KMS-11 (cell line): ENCODE data around the gene ITFG2.

Source experiments
- H2AFZ ChIP-seq: fragments of 200-600 bp; sonication (generic); 2 replicates; pipeline ENCODE4 v1.6.1; 2016; ENCODE audit warnings: antibody characterized with exemption, mixed run types, low read depth
- H3K27ac ChIP-seq: fragments of 200-600 bp; sonication (generic); 2 replicates; pipeline ENCODE4 v1.6.1; 2016; ENCODE audit warnings: mild to moderate bottlenecking, mixed run types
- H3K27me3 ChIP-seq: fragments of 200-600 bp; sonication (generic); 2 replicates; pipeline ENCODE4 v1.6.1; 2017; ENCODE audit warnings: mild to moderate bottlenecking, low read depth, mixed run types, moderate library complexity; ENCODE audit not compliant: insufficient read depth
- H3K36me3 ChIP-seq: fragments of 200-600 bp; sonication (generic); 2 replicates; pipeline ENCODE4 v1.6.1; 2017; ENCODE audit warnings: mild to moderate bottlenecking, mixed run types; ENCODE audit not compliant: insufficient read depth
- H3K4me1 ChIP-seq: fragments of 200-600 bp; sonication (generic); 2 replicates; pipeline ENCODE4 v1.6.1; 2016; ENCODE audit warnings: mild to moderate bottlenecking, low read depth, mixed run types; ENCODE audit not compliant: poor library complexity, severe bottlenecking
- H3K4me2 ChIP-seq: fragments of 200-600 bp; sonication (generic); 2 replicates; pipeline ENCODE4 v1.7.0; 2016; ENCODE audit warnings: mild to moderate bottlenecking, mixed run types
- H3K4me3 ChIP-seq: fragments of 200-600 bp; sonication (generic); IDR thresholded peaks from 2 replicates; pipeline ENCODE4 v1.6.1; 2017; ENCODE audit warnings: low read depth, low read length, mixed read lengths; ENCODE audit not compliant: insufficient read depth
- H3K79me2 ChIP-seq: fragments of 200-600 bp; sonication (generic); 2 replicates; pipeline ENCODE4 v1.6.1; 2016; ENCODE audit warnings: low read depth, mixed run types; ENCODE audit not compliant: insufficient read depth
- H3K9ac ChIP-seq: fragments of 200-600 bp; sonication (generic); 2 replicates; pipeline ENCODE4 v1.6.1; 2016; ENCODE audit warnings: mild to moderate bottlenecking, mixed run types
- H4K20me1 ChIP-seq: fragments of 200-600 bp; sonication (generic); 2 replicates; pipeline ENCODE4 v1.6.1; 2016; ENCODE audit warnings: mild to moderate bottlenecking, mixed run types; ENCODE audit not compliant: insufficient read depth
- TF ChIP-seq, protein P1 (sequence below): fragments of 200-600 bp; sonication (generic); conservative IDR thresholded peaks from 2 replicates; pipeline ENCODE4 v1.6.1; 2017; ENCODE audit warnings: low read depth, mild to moderate bottlenecking, antibody characterized with exemption, low read length, moderate library complexity, mixed read lengths

Gene ITFG2

DNA sequence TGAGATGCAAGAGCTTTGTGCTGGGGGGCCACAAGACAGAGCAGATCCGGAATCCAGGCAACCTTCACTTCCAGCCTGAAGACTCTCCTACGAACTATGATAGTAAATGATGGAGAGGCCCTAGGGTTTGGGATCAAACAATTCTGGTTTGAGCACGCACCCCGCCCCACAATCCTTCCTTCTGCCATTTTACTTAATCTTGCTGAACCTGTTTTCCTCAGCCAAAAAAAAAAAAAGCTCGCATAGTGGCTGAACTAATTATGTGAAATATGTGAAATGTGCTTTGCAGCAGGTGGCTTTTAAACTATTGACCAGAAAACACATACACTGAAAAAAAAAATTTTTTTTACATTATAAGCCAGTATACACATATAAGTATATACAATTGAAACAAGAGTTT is 667 bp upstream of the ITFG2 start:
- Histone ChIP-seq H3K9ac (peak overlapping the region; percentile 96; the same call in 1 of the 2 replicates), H3K4me1 (peaks cover 16% of the 10 kb centered on the region), H4K20me1 (no peaks in the 10 kb centered on the region), H3K36me3 (no peaks in the 10 kb centered on the region), H3K4me3 (no peak overlapping the region), H2AFZ (peak overlapping the region; percentile 84), H3K27me3 (no peaks in the 10 kb centered on the region), H3K79me2 (peaks cover 17% of the 10 kb centered on the region; the same call in 1 of the 2 replicates), H3K4me2 (peak overlapping the region; percentile 63), H3K27ac (peak overlapping the region; percentile 63)
- TF ChIP-seq, protein P1, sequence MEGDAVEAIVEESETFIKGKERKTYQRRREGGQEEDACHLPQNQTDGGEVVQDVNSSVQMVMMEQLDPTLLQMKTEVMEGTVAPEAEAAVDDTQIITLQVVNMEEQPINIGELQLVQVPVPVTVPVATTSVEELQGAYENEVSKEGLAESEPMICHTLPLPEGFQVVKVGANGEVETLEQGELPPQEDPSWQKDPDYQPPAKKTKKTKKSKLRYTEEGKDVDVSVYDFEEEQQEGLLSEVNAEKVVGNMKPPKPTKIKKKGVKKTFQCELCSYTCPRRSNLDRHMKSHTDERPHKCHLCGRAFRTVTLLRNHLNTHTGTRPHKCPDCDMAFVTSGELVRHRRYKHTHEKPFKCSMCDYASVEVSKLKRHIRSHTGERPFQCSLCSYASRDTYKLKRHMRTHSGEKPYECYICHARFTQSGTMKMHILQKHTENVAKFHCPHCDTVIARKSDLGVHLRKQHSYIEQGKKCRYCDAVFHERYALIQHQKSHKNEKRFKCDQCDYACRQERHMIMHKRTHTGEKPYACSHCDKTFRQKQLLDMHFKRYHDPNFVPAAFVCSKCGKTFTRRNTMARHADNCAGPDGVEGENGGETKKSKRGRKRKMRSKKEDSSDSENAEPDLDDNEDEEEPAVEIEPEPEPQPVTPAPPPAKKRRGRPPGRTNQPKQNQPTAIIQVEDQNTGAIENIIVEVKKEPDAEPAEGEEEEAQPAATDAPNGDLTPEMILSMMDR = no peak

DNA sequence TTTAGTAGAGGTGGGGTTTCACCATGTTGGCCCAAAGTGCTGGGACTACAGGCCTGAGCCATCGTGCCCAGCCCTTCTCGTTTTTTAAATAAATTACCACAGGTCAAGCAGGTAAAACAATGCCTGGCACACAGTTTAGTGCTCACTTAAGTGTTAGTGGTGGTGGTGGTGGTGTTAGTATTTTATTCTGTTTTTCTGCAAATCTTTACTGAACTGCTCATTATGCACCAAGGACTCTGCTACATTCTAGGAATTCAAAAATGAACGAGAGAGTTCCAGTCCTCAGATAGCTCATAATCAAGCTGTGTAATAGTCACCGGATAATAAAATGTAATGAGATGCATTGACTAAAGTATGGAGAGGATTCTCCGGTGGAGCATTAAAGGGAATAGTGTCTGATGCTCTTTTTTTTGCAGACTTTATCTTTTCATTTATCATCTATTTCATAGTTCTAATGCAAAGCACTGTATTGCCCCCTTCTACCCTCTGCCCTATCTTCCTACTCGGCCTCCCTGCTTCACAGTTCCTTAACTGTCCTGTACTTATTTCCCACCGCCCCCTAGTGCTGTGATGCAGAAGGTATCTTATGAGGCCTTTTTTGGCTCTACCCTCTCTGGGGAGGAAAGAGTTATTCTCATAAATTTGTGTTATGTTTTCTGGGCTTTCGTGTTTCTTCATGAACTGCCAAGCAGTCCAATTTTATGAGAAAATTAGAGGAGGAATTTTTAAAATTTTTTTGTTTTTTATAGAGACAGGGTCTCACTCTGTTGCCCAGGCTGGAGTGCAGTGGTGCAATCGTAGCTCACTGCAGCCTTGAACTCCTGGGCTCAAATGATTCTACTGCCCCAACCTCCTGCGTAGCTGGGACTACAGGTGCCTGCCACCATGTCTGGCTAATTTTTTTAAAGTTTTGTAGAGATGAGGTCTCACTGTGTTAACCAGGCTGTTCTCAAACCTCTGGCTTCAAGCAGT is 1.0 kb downstream of the ITFG2 start:
- Histone ChIP-seq H3K36me3 (no peaks in the 10 kb centered on the region), H3K79me2 (peaks cover 17% of the 10 kb centered on the region; the same call in 1 of the 2 replicates), H3K27ac (peak overlapping the region; percentile 92), H3K4me2 (peak overlapping the region; percentile 91), H2AFZ (peak overlapping the region; percentile 84; the same call in 1 of the 2 replicates), H3K27me3 (no peaks in the 10 kb centered on the region), H4K20me1 (no peaks in the 10 kb centered on the region), H3K4me1 (peaks cover 16% of the 10 kb centered on the region), H3K9ac (peak overlapping the region; percentile 96), H3K4me3 (no peak overlapping the region)
- TF ChIP-seq, protein P1 = peak; percentile 76

DNA sequence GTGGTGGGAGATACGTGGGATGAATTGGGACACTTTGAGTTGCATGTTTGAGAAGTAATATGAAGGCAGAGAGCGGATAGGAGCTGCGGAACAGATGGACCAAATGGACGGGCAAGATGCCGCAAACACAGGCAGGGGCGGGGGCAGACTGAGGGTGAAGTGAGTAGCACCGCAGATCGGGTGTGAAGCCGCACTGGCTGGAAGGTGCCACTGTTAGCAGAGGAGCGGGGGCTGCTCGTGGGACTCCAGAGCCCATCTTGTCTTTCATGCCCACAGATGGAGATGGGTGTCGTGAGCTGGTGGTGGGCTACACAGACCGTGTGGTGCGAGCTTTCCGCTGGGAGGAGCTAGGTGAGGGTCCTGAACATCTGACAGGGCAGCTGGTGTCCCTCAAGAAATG is 7.3 kb downstream of the ITFG2 start:
- Histone ChIP-seq H4K20me1 (no peaks in the 10 kb centered on the region), H3K27me3 (no peaks in the 10 kb centered on the region), H2AFZ (no peak overlapping the region), H3K4me1 (no peaks in the 10 kb centered on the region), H3K4me2 (no peak overlapping the region), H3K9ac (no peak overlapping the region), H3K36me3 (no peaks in the 10 kb centered on the region), H3K79me2 (no peaks in the 10 kb centered on the region), H3K4me3 (no peak overlapping the region), H3K27ac (no peak overlapping the region)
- TF ChIP-seq, protein P1 = no peak

DNA sequence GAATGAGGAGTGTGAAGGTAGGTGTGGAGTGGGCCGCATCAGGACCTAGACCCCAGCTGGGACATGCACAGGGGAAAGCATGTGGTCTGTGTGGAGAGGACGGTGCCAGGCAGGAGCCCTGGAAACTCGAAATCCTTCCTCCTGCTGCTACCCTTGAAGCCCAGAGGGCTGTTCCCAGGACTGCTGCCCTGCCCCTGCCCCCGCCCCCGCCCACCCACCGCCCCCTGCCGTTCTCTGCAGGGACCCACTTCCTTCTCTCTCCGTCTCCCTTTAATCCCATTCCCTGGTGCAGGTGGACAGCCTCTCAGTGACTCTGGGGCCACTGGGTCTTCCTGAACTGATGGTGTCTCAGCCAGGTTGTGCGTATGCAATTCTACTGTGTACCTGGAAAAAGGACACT is 8.0 kb downstream of the ITFG2 start:
- H3K4me1 ChIP-seq = no peaks in the 10 kb centered on the region
- no peaks in the 10 kb centered on the region for H4K20me1 ChIP-seq
- no peak overlapping the region for H3K9ac ChIP-seq
- no peak overlapping the region for H2AFZ ChIP-seq
- no peaks in the 10 kb centered on the region for H3K79me2 ChIP-seq
- no peaks in the 10 kb centered on the region for H3K27me3 ChIP-seq
- no peak overlapping the region for H3K4me2 ChIP-seq
- no peaks in the 10 kb centered on the region for H3K36me3 ChIP-seq
- TF ChIP-seq, protein P1 = no peak
- H3K27ac ChIP-seq = no peak overlapping the region
- no peak overlapping the region for H3K4me3 ChIP-seq
